ENCODE data around the gene MCAM.
A peak's percentile ranks its signal among the peaks of the same experiment; 100 is the strongest.

MCAM gene

DNA sequence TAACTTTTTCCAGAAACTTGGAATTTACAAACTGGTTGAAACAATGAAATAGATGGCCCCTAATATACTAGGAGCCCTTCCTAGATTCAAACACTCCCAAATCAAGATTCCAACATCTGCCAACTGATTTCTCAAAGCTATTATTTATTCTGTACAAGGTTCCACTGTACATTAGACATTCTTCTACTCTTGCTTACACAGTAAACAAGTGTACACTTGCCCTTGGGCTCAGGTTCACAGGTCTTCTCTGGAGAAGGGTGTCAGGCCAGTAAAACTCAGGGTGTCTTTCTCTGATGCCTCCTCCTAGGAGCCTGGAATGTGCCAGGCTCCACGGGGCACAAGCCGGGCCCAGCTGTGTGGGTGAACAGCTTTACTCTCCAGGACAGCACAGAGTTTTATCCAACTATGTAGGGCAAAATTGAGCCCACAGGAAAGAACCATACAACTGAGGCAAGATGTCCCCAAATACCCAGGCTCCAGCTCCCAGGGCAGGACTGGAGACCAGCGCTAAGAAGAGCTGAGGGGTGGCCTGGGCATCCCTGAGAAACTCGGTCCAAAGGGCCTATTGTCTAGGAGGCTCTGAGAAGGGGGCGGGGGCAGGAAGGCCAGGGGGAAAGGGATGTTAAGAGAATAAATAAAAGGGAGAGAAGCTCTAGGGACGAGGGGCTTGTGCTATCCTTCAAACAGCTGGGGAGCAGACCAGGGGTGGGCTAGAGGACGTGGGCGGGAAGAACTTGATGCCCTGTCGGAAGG is 38.3 kb upstream of the MCAM start:
- TF ChIP-seq JUND (IDR thresholded peaks at IDR 0.05; ENCODE audit: low read depth): no peak
- in situ Hi-C loops (cut with HindIII; ENCODE audit: low pct_unique_long_range_greater_than_20kb, low sequenced_read_pairs): no loop called here
- peak; percentile 51 to 64 for DNase-seq (ENCODE audit: low read depth in 1 of 2, low spot score in 1 of 2)

DNA sequence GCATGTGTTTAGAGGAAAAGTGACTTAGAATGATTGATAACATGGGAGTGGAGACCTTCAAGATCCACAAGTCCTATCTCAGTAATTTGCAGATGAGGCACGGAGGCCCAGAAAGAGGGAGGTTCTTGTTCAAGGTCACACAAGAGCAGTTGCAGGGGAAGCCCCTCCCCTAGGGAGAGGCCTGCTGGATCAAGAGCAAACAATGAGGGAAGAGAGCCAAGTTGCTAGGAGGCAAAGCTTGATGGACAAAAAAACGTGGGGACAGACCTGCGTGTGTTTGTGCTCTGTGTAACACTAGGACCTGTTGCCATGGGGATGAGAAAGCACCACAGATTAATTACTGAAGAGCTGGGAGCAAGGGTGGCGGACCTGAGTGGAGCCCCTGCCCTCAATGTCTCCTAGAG is 35.9 kb upstream of the MCAM start:
- no peak for TF ChIP-seq JUND (IDR thresholded peaks at IDR 0.05; ENCODE audit: low read depth)
- peak; percentile 64 to 66 for DNase-seq (ENCODE audit: low read depth in 1 of 2, low spot score in 1 of 2)
- in situ Hi-C loops (cut with HindIII; ENCODE audit: low pct_unique_long_range_greater_than_20kb, low sequenced_read_pairs): no loop called here

DNA sequence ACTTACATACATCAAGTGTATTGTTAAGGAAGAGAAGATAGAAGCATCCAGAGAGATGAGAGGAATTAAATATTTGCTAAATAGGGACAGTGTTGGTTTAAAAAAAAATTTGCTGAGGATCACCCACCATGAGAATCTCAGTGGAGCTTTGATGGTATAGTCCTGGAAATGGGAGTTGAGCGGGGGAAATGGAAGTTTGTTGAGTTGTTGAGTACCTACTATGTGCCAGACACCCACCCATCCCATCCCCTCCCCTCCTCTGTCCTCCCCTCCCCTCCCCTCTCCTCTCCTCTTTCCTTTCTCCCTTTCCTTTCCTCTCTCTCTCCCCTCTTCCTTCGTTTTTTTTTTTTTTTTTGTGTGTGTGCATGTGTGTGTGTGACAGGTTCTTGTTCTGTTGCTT is 34.3 kb upstream of the MCAM start:
- in situ Hi-C loops (cut with HindIII; ENCODE audit: low pct_unique_long_range_greater_than_20kb, low sequenced_read_pairs): no loop called here
- TF ChIP-seq JUND (IDR thresholded peaks at IDR 0.05; ENCODE audit: low read depth): no peak
- DNase-seq (ENCODE audit: low read depth in 1 of 2, low spot score in 1 of 2): no peak

DNA sequence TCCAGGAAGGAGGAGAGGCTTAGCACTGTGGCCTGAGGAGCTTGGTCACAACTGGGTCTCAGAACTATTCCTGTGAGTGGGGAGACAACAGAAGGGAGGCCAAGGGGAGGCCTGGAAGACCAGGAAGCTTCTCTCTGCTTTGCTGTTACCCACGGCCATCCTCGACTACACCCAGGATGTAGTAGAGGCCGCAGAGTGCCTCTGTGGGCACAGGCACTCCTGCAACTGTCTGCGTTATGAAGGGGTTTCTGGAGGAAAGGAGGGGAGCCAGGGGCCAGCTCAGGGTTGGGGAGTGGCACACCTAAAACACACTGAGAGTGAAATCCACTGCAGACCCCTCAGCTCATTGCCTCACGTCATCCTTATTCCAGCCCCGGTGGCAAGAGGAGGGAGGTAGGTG is 33.4 kb upstream of the MCAM start:
- DNase-seq (ENCODE audit: low read depth in 1 of 2, low spot score in 1 of 2): no peak

GRCh38 chr11:119347940-119348605 is 31.1 kb upstream of the MCAM start:
- in situ Hi-C loops (cut with HindIII; ENCODE audit: low pct_unique_long_range_greater_than_20kb, low sequenced_read_pairs): no loop called here
- no peak for TF ChIP-seq JUND (IDR thresholded peaks at IDR 0.05; ENCODE audit: low read depth)
- no peak for DNase-seq (ENCODE audit: low read depth in 1 of 2, low spot score in 1 of 2)

More for the DNA sequence above, 33.4 kb upstream of the MCAM start:
- no peak for TF ChIP-seq JUND (IDR thresholded peaks at IDR 0.05; ENCODE audit: low read depth)
- in situ Hi-C loops (cut with HindIII; ENCODE audit: low pct_unique_long_range_greater_than_20kb, low sequenced_read_pairs): no loop called here

DNA sequence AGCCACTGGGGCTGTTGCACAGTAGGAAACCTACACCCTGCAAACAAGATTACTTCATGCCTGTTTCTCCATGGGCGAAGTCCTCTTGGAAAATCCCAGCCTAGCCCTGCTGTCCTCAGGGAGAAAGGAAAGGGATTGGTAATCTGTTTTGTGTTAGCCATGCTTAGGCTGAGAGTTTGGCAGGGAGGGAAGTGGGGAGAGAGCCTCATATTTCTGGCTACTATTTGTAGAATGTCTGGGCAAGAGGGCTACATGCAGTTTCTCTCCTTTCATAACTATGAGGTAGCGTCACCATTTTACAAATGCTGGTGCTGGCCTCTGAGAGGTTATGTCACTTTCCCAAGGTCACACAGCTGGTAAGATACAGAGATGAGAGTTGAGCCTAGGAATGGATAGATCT is 30.3 kb upstream of the MCAM start:
- in situ Hi-C loops (cut with HindIII; ENCODE audit: low pct_unique_long_range_greater_than_20kb, low sequenced_read_pairs): no loop called here
- no peak for DNase-seq (ENCODE audit: low read depth in 1 of 2, low spot score in 1 of 2)

DNA sequence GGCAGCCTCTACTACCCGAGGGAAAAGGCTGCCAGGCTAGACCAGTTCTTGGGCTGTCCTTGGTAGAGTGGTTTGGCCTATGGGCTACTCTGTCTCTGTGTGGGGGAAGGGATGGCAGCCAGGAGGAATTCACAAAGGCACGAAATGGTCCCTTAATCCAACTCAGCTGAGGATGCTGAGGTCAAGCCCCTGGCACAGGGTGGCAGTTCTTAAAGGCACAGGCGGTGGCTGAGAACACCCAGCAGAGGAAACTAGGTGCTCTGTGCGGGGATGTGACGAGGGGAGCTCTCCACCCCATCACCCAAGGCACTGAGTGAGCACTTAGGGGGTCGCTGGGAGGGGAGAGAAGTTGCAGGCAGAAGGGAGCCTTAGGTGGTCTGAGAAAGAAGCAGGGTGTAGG is 29.7 kb upstream of the MCAM start, which contains the start of gene MFRP:
MFRP (minus strand) TSS at position 101 of the 400 bp plus-strand sequence. CDS start 192 bp downstream, outside the sequence.
- DNase-seq (ENCODE audit: low read depth in 1 of 2, low spot score in 1 of 2): no peak
- TF ChIP-seq JUND (IDR thresholded peaks at IDR 0.05; ENCODE audit: low read depth): no peak
- in situ Hi-C loops (cut with HindIII; ENCODE audit: low pct_unique_long_range_greater_than_20kb, low sequenced_read_pairs): no loop called here

More for the DNA sequence above, 30.3 kb upstream of the MCAM start:
- TF ChIP-seq JUND (IDR thresholded peaks at IDR 0.05; ENCODE audit: low read depth): no peak

GRCh38 chr11:119345685-119346084 is 28.8 kb upstream of the MCAM start:
- DNase-seq (ENCODE audit: low read depth in 1 of 2, low spot score in 1 of 2): no peak
- no peak for TF ChIP-seq JUND (IDR thresholded peaks at IDR 0.05; ENCODE audit: low read depth)
- in situ Hi-C loops (cut with HindIII; ENCODE audit: low pct_unique_long_range_greater_than_20kb, low sequenced_read_pairs): no loop called here

- in situ Hi-C loops (cut with HindIII; ENCODE audit: low pct_unique_long_range_greater_than_20kb, low sequenced_read_pairs): no loop called here
- no peak for DNase-seq (ENCODE audit: low read depth in 1 of 2, low spot score in 1 of 2)
- TF ChIP-seq JUND (IDR thresholded peaks at IDR 0.05; ENCODE audit: low read depth): no peak
Measured at GRCh38 chr11:119344291-119345010, 27.5 kb upstream of the MCAM start.

- DNase-seq (ENCODE audit: low read depth in 1 of 2, low spot score in 1 of 2): no peak
- in situ Hi-C loops (cut with HindIII; ENCODE audit: low pct_unique_long_range_greater_than_20kb, low sequenced_read_pairs): no loop called here
- no peak for TF ChIP-seq JUND (IDR thresholded peaks at IDR 0.05; ENCODE audit: low read depth)
Measured at GRCh38 chr11:119343726-119344125, 26.8 kb upstream of the MCAM start.

- DNase-seq (ENCODE audit: low read depth in 1 of 2, low spot score in 1 of 2): no peak
- no peak for TF ChIP-seq JUND (IDR thresholded peaks at IDR 0.05; ENCODE audit: low read depth)
- in situ Hi-C loops (cut with HindIII; ENCODE audit: low pct_unique_long_range_greater_than_20kb, low sequenced_read_pairs): no loop called here
Measured at GRCh38 chr11:119342362-119343130, 25.6 kb upstream of the MCAM start.

DNA sequence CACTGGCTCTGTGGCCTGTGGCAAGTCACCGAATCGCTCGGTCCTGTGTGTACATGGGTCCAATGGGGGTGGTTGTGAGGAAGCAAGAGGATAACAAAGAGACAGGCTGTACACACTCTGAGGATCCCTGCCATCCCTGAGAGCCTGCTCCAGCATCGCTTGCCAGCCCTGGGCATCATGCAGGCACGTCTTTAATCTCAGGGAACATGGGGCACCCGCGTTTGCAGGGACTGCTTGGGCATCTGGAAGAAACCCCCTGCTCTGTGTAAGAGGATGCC is 25.0 kb upstream of the MCAM start:
- in situ Hi-C loops (cut with HindIII; ENCODE audit: low pct_unique_long_range_greater_than_20kb, low sequenced_read_pairs): no loop called here
- no peak for DNase-seq (ENCODE audit: low read depth in 1 of 2, low spot score in 1 of 2)
- no peak for TF ChIP-seq JUND (IDR thresholded peaks at IDR 0.05; ENCODE audit: low read depth)
